Stimulated activated naive CD4-positive, alpha-beta T cell (primary cell): Measurements from ENCODE around the gene CATSPER3.

Experiments
- DNase-seq, 6 experiments: peaks; one replicate each; lab custom pipeline; 2025; lab: John Stamatoyannopoulos, UW

CATSPER3 gene

DNA sequence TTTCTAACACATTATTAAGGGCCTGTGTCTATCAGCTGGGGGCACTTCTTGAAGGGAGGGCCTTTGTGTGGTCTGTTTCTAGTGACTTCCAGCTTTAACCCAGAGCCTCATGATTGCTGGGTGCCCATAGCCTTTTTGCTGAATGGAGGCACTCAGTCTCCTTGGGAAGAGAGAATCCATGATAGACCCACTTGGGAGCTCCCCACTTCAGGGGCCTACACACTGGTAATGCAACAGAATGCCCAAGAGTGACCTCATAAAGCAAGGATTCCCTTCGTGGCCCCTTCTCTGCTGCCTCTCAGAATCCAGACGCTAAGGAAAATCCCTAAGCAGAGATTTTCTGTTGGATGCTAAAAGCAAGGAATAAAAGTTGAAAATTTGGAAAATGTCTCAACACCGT is at the start of gene CATSPER3:
Gene CATSPER3 (plus strand): TSS at position 301 of the 400 bp plus-strand sequence. CDS start 85 bp downstream, at position 386.
- DNase-seq = no peak

DNA sequence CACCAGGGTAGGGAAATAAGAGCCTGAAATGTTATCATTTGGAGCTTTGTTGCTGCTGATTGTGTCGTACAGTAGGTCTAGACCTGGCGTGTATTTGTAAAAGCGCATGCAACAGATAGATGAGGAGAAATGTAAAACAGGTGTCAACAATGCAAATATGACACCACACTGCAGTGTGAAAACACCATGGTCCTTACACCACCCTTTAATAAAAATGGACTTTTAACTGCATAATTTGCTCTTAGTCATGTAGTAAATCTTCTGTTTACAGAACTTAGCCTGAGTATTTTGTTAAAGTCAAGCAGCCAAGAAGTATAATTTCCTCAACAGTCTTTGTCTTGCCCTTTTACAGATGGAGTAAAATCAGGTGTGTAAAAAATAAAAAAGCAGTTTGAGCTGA is 48.8 kb upstream of the CATSPER3 start:
- no peak for DNase-seq

DNA sequence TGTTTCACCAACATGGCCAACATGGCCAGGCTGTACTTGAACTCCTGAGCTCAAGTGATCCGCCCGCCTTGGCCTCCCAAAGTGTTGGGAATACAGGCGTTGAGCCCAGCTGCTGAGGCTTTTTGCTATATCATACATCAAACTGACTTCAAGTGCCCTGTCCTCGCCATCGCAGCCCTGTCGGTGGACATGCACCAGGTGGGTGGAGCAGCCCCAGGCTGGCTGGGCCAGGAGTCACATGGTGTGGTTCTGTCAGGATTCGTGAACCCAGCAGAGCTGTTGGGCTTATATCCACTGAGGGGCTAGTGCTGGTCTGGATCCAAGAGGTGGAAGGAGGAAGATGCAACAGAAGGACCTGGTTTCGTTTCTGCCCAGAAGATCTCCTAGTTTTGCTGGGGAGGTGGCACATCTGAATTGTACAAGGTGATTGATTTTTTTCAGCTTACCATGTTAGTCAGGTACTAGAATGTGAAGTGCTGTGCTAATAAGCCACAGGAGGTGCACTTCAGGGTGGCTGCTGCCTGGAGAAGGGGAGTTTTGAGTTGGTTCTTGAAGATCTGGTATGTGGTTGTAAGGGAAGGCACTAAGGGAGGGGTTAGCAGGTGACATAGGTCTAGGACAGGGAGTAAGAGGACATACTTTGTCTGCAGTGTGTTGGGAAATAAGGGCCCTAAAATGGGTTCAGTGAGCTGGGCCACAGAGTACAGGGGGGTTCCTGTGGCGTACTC is 46.7 kb upstream of the CATSPER3 start:
- DNase-seq = no peak

DNA sequence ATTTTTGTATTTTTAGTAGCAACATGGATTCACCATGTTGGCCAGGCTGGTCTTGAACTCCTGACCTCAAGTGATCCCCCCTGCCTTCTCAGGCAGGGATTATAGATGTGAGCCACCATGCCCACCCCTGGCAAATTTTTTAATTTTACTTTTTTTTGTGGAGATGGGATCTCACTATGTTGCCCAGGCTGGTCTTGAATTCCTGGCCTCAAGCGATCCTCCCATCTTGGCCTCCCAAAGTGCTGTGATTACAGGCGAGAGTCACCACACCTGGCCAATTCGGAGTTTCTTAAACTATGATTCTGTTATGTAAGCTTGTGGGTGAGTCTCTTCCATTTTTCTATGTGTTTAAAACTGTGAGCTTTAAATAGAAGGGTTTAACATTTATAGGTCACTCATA is 35.2 kb upstream of the CATSPER3 start:
- DNase-seq = no peak

DNA sequence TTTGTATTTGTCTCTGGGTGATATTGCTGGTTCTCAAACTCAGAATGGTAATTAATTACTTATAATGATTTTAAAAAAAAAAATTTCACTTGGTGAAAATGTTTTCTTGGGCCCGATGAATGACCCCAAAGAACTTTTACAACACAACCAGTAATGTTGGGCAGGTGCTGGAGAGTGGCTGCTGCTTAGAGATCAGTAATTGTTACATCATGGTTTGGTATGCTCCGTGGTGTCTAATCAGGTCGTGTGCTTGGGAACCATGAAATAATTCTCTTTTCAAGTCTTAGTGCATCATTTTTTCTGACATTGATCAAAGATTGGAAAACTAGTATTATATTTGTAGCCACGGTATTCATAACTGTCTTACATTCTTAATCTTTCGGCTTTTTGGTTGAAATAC is 33.5 kb upstream of the CATSPER3 start:
- no peak for DNase-seq

DNA sequence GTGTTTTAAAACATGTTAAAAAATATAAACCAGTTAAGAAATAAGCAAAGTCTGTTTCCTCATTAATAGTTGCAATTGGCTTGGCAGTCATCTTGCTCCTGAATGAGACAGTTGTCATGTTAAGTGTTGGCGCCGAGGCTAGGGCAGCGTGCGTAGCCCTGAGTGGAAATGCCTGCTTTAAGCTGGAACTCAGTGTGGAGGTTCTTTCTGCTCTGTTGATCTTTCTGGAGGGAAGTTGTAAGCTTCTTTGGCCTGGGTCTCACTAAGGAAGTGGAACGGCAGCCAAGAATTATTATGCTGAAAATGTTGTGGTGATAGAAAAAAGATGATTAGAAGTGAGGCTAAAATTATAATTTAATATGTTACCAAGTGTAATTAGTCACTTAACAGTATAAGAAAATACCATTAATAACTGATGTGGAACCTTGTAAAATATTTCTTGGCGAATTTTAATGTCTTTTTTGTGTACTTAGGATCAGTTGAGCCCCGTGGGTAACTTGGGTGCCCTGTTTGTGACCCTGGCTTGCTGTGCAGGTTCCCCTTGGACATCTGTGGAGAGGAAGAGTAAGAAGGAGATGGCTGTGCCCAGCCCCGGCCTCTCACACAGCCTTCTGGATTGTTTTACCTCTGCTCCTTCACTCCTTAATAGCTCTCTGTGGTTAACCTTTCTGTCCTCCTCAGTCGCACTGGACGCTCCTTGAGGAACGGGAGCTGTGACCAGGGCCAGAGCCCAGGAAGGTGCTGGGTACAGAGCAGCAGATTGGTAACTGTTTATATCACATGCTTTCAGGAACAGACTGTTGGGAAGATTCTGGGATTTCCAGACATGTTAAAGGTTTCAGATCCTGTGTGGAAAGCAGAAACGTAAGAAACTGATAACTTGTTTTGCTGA is 31.8 kb upstream of the CATSPER3 start:
- DNase-seq = no peak

DNA sequence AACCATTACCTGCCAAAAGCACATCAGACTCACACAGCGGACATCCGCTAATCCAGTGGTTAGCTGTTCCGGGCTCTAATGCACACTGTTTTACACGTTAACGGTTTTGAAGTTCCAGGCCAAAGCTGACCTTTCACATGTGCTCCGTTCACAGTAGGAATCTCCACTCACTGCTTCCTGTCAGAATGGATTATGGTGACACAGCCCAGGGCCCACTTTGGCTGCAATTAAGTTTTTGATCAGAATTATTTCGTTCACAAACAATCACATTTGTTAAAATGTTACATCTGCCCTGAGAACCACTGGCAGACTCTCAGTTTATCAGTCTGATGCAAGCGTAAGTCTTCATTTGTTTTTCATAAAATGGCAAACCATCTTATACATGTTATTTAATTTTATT is 30.2 kb upstream of the CATSPER3 start:
- DNase-seq = no peak

GRCh38 chr5:134938030-134938429 is 29.7 kb upstream of the CATSPER3 start:
- DNase-seq = no peak

DNA sequence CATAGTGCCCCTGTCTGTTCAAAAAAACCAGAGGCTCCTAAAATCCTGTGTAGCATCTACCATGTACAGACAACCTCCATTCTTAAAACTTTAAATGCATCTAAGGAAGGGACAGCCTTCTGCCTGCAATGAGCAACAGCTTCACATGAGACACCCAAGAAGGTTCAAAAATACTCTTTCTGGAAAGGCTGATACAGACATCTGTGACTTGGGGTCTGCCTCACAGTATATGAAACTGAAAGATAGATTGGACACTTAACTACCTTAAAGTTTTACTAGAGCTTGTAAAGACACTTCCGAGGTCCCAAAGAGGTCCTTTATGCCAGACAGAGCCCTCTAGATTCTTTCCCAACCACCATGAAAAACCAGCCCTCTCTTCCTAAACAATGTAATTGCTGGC is 28.2 kb upstream of the CATSPER3 start:
- no peak for DNase-seq

DNA sequence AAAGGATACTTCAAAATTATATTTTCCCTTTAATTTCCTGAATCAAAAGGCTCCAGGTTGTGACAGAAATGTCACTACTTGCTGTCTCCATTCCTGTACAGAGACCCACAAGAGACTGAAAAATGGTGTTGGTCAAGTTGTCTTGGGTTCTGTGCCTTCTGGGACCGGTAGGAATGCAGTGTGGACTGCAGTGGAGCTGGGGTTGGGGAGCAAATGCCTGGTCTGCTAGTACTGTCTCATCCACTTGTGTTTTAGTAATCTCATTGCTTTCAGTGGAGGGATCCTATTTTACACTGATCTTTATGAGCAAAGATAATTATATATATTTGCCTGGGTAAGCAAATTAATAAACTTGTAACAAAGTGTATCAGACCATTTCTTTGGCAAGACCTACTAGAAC is 24.2 kb upstream of the CATSPER3 start:
- no peak for DNase-seq

DNA sequence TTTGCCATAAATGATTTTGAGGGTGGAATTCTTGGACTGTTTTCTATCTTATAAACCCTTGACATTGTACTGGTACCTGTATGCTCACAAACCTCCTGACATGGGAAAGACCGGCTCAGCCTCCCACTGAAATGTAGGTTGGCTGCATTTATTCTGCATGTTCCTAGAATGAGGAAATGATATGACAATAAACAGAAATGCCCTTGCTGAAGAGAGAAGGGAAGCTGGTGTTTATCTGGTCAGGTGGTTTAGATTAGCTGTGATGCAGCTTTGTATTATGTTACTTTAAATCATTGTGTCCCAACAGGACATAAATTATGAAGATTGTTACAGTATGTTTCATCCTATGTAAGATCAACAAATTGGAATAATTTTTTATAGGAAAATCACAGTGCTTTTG is 23.1 kb upstream of the CATSPER3 start:
- DNase-seq = no peak

GRCh38 chr5:134945041-134945440 is 22.7 kb upstream of the CATSPER3 start:
- no peak for DNase-seq

- DNase-seq = no peak
Measured at GRCh38 chr5:134948911-134949310, 18.8 kb upstream of the CATSPER3 start.

DNA sequence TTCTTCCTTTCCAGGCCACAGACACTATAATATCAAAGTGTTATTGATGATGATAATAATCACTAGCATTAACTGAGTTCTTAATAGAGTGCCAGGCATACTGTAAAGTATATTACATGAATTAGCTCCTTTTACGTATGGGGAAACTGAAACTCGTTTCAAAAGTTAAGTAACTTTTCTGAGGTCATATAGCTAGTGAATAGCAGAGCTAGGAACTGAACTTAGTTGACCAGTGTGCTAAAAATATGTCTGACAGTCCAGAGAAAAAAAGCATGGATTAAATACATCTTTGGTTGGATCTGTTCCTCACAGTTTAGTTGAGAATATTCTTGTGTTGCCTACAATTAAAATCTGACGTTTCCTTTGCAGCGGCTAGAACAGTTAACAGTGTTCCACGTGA is 18.4 kb upstream of the CATSPER3 start:
- no peak for DNase-seq

DNA sequence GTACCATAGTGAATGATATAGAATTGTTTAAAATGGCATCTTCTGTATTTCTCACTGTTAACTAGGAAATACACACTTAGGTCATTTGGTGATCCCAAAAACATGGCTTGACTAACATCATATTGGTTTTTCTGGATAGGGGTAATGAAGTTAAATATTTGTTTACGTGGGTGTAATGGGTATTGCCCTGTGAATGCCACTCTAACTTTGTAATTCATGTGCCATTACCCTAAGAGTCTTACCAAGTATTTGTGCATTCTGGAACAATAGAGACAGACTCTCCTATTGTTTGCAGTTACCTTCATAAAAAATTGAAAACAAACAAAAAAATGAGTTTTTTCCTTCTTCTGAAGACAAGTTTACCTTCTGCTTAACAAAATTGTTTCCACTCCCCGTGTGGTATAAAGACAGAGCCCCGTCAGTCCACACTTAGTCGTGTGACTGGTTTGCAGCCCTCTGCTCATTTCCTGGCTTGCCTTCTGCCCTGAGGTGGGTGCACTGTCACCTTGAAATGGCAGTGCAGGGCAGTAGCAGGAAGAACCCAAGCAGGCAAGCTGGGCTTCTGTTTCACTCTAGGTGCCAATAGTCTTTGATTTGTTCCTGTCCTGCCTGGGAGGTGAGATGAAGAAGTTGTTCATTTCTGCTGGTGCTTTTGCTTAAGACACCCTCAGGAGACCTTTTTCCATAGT is 9.6 kb upstream of the CATSPER3 start:
- DNase-seq = no peak

GRCh38 chr5:134958755-134959154 is 9.0 kb upstream of the CATSPER3 start:
- no peak for DNase-seq

GRCh38 chr5:134963098-134963497 is 4.6 kb upstream of the CATSPER3 start:
- no peak for DNase-seq

GRCh38 chr5:134964359-134965270 is 3.1 kb upstream of the CATSPER3 start:
- peak in 3 of 6 experiments; percentile 78 to 81 (median 81) for DNase-seq

GRCh38 chr5:134965271-134965825 is 2.4 kb upstream of the CATSPER3 start:
- peak in 1 of 6 experiments; percentile 19 for DNase-seq

DNA sequence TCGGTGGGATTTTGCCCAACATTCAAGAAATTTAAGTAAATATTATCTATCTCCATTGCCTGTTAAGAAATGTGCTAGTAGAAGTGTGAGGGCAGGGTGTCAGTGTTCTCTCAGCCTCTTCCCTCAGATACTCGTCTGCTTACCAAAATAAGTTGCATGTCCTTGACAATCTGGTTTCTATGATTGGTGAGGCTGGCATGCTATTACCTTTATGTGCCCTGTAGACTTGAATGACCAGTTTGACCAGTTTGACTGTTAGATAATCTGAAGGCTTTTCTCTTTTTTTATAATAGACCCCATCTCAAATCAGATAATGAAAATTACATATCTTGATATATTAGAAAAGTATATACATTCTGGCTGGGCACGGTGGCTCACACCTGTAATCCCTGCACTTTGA is 348 bp downstream of the CATSPER3 start:
- no peak for DNase-seq

GRCh38 chr5:134969166-134969565 is 1.5 kb downstream of the CATSPER3 start:
- no peak for DNase-seq
